HUDEP-2 (cell line): Measurements from ENCODE around the gene TM9SF1.

Experiments
- DNase-seq, 76 experiments: peaks; one replicate each; lab custom pipeline; 2025; ENCODE audit not compliant: unreplicated experiment in 76 of 76; lab: John Stamatoyannopoulos, UW

Gene TM9SF1

DNA sequence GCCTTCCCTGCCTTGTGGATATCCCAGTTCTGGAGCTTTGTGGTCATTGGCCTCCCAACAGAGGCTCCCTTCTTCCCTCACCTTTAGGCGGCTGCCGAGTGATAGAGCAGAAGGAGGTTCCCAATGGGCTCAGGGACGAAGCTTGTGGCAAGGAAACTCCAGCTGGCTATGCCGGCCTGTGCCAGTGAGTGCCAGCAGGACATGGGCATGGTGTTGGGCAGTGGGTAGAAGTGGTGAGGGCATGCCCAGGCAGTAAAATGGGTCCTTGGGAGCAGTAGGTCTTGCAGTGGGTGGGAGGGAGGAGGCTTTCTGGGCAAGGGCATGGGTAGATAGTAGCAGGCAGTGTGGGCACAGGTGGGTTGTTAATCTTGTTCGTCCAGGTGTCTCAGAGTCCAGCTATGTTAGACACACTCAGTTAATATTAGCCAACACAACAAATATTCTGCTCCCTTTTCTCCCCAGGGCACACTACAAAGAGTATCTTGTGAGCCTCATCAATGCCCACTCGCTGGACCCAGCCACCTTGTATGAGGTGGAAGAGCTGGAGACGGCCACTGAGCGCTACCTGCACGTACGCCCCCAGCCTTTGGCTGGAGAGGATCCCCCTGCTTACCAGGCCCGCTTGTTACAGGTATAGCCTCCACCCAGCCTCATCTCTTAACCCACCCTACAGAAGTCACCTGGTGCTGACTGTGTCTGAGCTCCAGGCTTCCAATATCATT is 35.3 kb downstream of the TM9SF1 start:
- no peak for DNase-seq

DNA sequence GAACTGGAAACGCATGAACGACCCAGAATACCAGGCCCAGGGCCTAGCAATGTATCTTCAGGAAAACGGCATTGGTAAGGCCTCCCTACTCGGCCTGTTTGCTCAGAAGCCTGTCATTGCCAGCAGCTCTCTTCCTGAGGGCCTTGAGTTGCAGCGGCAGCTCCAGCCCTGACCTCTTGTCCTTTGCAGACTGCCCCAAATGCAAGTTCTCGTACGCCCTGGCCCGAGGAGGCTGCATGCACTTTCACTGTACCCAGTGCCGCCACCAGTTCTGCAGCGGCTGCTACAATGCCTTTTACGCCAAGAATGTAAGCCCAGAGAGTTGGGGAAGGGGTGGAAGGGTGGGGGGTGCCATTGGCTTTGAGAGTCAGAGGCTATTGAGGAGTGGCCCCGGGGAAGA is 37.9 kb downstream of the TM9SF1 start:
- DNase-seq = no peak

DNA sequence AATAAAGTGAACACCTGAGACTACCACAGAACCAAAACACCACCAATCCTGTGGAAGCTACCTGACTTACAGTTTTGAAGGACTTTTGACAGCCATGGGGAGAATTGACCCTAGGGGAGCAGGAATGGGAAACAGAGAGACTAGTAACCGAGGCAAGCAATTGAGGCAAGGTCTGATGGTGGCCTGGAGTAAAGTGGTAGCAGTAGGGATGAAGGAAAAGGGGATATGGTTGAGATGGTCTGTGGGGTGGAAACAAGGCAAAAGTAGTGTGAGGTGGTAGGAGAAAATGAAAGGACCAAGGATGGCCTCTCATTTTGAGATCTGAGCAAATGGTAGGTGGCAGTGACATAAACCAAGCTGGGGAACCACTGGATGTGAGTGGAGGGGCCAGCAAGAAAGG is 38.4 kb downstream of the TM9SF1 start:
- no peak for DNase-seq

GRCh38 chr14:24155100-24155499 is 40.1 kb downstream of the TM9SF1 start:
- no peak for DNase-seq

DNA sequence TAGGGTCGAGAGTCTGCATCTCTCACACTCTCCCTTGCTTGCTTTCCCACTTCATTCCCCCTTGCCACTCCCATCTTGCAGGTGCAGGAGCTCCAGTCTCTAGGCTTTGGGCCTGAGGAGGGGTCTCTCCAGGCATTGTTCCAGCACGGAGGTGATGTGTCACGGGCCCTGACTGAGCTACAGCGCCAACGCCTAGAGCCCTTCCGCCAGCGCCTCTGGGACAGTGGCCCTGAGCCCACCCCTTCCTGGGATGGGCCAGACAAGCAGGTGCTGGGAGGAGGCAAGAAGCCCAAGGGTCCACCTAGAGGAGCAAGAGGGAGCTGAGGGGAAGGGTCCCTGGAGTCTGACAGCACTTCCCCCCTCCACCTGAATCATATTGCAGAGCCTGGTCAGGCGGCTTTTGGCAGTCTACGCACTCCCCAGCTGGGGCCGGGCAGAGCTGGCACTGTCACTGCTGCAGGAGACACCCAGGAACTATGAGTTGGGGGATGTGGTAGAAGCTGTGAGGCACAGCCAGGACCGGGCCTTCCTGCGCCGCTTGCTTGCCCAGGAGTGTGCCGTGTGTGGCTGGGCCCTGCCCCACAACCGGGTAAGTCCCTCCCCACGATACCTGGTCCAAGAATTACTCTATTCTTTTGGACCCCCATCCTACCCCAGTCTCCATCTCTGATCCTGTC is 43.7 kb downstream of the TM9SF1 start:
- DNase-seq = no peak

GRCh38 chr14:24150993-24151392 is 44.2 kb downstream of the TM9SF1 start:
- no peak for DNase-seq

DNA sequence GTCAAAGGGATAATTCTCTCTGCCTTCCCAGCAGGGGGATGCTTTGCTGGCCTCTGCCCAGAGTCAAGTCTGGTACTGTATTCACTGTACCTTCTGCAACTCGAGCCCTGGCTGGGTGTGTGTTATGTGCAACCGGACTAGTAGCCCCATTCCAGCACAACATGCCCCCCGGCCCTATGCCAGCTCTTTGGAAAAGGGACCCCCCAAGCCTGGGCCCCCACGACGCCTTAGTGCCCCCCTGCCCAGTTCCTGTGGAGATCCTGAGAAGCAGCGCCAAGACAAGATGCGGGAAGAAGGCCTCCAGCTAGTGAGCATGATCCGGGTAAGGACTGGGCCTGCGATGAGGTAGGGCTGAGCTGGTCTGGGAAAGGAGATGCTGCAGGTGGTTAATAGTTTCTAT is 44.7 kb downstream of the TM9SF1 start:
- no peak for DNase-seq

DNA sequence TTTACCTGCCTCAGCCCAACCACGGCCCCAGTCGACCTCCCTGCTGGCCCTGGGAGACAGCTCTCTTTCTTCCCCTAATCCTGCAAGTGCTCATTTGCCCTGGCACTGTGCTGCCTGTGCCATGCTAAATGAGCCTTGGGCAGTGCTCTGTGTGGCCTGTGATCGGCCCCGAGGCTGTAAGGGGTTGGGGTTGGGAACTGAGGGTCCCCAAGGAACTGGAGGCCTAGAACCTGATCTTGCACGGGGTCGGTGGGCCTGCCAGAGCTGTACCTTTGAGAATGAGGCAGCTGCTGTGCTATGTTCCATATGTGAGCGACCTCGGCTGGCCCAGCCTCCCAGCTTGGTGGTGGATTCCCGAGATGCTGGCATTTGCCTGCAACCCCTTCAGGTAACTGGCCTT is 45.2 kb downstream of the TM9SF1 start:
- no peak for DNase-seq

GRCh38 chr14:24149302-24149969 is 45.8 kb downstream of the TM9SF1 start:
- DNase-seq = no peak

- peak in 2 of 76 experiments; percentile 3 to 12 for DNase-seq
Observed at GRCh38 chr14:24147761-24148428, 47.3 kb downstream of the TM9SF1 start.

DNA sequence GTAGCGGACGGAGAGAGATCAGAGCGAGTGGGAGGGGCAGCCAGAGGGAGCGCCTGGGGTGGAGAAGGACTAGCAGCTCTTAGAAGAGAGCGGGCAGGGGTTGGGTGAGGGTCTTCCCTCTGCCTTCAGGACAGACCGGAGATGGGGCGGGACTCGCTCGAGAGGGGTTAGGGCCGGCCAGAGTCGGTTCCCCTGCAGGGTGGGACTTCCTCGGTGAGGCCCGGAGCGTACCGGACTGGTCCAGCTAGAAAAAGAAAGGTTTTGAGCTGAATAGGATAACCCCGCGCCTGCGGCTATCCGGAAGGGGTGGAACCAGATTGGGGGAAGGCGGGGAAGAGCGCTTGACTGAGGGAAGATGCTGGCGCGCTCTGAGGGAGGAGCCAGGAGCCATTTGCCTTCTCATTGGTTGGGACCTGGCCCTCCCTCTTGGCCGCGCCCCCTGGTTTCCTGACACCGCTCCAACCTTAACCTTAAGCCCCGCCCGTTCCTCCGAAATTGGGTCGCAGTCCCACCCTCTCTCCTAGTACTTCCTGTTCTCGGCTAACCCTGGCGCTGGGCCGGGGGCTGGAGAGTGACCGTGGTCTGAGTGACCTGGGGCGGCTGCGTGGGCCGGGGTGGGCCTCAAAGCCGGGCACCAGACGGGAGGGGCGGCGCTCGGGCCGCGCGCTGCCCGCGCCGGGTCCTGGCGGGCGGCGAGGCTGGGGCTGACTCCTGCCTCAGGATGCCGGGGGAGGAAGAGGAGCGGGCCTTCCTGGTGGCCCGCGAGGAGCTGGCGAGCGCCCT is 48.1 kb downstream of the TM9SF1 start, which contains the start of gene RNF31:
TSS of gene RNF31 (plus strand) at position 521 of the 783 bp plus-strand sequence. CDS start at position 722, 201 bp downstream.
- peak; percentile 47 to 99 (median 95) for DNase-seq

GRCh38 chr14:24146453-24146977 is 48.7 kb downstream of the TM9SF1 start, which contains the start of gene PSME2:
Gene PSME2 (minus strand): TSS chr14:24146610. CDS start chr14:24146581, 29 bp downstream.
- DNase-seq = peak in 75 of 76 experiments; percentile 39 to 94 (median 81)

DNA sequence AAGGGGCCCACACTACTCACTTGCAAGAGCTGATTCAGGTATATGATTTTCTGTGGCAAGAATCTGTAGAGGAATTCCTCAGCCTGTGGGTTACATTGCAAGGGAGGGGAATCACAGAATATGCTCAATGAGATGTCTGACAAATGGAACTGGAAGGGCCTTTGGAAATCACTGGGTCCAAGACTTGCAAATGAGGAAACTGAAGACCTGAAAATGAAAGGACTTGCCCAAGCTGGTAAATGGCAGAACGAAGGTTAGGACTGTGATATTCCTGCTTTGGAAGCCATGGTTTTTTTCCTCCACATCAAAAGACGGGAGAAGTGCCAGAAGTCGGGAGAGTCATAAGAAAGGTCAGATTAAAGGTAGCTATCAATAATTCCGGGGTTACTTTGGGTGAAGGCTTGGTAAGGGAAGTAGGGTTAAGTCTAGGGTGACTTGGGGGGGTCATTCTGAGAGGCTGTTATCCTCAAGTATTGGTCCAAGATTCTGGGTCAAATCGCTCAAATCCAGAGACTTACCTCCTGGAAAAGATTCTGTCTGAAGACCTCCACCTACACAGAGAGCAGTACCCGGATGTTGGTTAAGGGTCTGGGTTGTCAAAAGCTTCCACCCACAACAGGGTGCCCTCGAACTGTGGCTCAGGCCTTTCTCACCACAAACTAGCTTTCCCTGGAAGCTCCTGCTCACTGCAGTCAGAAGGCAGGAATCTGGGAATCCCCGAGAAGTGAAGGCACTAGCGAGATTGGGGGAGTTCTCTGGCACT is 49.4 kb downstream of the TM9SF1 start:
- DNase-seq = no peak

GRCh38 chr14:24145219-24145618 is 50.0 kb downstream of the TM9SF1 start:
- DNase-seq = no peak

DNA sequence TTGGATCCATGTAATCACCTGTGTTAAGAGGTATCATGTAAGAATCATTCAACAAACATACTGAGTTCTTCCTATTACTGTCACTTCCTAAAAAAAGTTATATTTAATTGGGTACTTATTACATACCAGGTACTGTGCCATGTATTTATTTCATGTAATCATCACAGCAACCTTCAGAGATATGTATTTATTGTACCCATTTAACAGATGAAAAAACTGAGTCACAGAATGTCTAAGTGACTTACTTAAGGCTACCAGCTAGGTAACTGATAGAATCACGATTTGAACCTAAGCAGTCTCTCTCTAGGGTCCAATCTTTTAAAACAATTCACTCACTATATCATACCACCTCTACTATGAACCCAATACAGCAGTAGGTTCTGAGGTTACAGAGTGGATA is 50.8 kb downstream of the TM9SF1 start:
- DNase-seq = no peak

GRCh38 chr14:24143511-24143910 is 51.7 kb downstream of the TM9SF1 start:
- DNase-seq = no peak

GRCh38 chr14:24141097-24141880 is 54.0 kb downstream of the TM9SF1 start, which contains the start of gene EMC9:
Gene EMC9 (minus strand): TSS chr14:24141591. CDS start chr14:24141304, 287 bp downstream.
- DNase-seq = peak; percentile 87 to 100 (median 99)

DNA sequence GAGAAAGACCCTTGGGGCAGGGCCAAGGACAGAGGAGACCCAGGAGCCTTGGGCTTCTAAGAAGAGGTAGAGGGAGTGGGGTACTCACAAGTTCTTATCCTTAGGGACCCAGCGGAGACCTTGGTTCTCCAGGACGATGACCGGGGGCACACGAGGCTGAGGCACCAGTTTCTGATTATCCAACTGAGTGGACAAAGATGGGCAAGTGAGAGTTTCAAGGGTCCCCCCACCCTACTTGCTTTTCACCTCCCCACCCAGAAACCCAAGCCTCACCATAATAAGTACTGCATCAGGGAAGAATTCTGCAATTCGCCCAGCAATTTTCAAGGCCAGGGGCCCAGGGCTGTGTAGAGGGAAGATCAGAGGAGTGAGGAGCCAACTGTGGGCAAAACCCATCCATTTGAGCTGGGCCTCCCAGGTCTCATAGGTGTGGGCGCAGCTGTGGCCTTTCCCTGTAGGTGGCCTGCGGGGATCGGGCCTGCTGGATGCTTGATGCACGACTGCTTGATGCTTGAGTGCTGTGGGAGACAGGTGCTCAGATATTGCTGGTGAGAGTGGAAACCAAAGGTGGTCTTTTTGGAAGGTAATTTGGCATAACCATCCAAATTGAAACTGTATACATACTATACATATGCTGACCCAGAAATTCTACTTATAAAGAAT is 55.8 kb downstream of the TM9SF1 start:
- DNase-seq = peak in 1 of 76 experiments; percentile 5
